Tibial nerve (tissue), 4 donors: ENCODE data around the gene ALPI.

Experiments
- CTCF ChIP-seq, 5 experiments: fragments of 200-600 bp in 3 of 5; fragments of 450-650 bp in 2 of 5; sonication (generic) in 3 of 5; IDR thresholded peaks; one replicate each; pipeline ENCODE4 v1.5.1; 2016 to 2019; ENCODE audit warnings: antibody characterized with exemption in 5 of 5, mild to moderate bottlenecking in 3 of 5, moderate library complexity in 2 of 5
- EP300 ChIP-seq, 2 donors: sonication (generic); formaldehyde crosslinking; IDR thresholded peaks; one replicate each; pipeline ENCODE4 v1.6.1; 2017; ENCODE audit warnings: antibody characterized with exemption in 2 of 2, mild to moderate bottlenecking in 1 of 2
- POLR2A ChIP-seq, 2 donors: fragments of 450-650 bp; IDR thresholded peaks; one replicate each; pipeline ENCODE4 v1.6.1; 2017; ENCODE audit warnings: antibody characterized with exemption in 2 of 2, mild to moderate bottlenecking in 2 of 2, moderate library complexity in 2 of 2

- no peak for TF ChIP-seq CTCF (IDR thresholded peaks at IDR 0.05)
- no peak for TF ChIP-seq POLR2A (IDR thresholded peaks at IDR 0.05)
- no peak for TF ChIP-seq EP300 (IDR thresholded peaks at IDR 0.05)
These were observed 21.9 kb upstream of the ALPI start for GRCh38 chr2:232434091-232434490.
